ENCODE measurements around the gene TSC22D3. TPM values are rescaled to one million over a fixed set of nuclear protein-coding genes. Genes with fewer than 3 reads are reported as not detected.

The TSC22D3 gene
- total and polyA plus RNA-seq, 3 experiments from 2014 or later: 45.0 to 790 (median 47.3) TPM

DNA sequence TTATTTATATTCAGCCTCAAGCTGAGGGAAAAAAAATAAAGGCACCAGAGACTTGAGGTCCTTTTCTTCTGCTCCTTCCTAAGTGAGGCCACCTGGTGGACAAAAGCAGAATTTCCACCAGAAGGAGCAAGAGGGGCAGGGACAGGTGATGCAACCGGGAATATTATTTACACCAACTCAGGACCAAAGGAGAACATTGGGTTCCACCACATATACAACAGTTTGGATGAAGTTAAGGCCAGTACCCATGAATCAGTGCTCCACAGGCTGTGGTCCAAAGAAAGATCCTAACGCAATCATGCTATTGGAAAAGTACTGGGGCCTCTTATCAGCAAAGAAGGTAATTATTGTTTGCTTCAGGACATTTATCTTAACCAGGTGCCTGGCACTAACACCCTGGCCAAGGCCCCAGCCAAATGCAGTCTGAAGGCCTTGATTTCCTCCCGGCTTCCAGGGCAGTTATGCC, 57.4 kb downstream of the TSC22D3 start:
- H3K4me3 ChIP-seq (ENCODE audit: low read length): no peak overlapping the region
- peak overlapping the region; percentile 96 to 100 (median 98) for H3K27ac Mint-ChIP-seq

GRCh38 chrX:107716816-107717700, 58.5 kb downstream of the TSC22D3 start:
- H3K27ac Mint-ChIP-seq: peak overlapping the region; percentile 96 to 100 (median 98)
- H3K4me1 ChIP-seq (ENCODE audit: insufficient read depth, low read length): peaks cover 44% of the 10 kb centered on the region
- H3K27me3 ChIP-seq (ENCODE audit: insufficient read depth, low read length, poor library complexity, severe bottlenecking): no peaks in the 10 kb centered on the region
- peaks cover 15 to 40% (median 16%) of the 10 kb centered on the region in 3 donors for H3K36me3 Mint-ChIP-seq
- POLR2A ChIA-PET: interaction anchor here (0.7 to 10.5 kb wide), 9 partner anchors 24 to 302 kb away, joined by 3 to 330 read pairs (median 4); partner anchors contain the start of genes NCBP2L, PRPS1 and TSC22D3
- peak overlapping the region; percentile 92 to 100 (median 94) for H3K4me3 Mint-ChIP-seq
- peaks cover 24% of the 10 kb centered on the region for H3K36me3 ChIP-seq (ENCODE audit: insufficient read depth, low read length)
- peaks cover 48 to 56% (median 54%) of the 10 kb centered on the region in 3 donors for H3K4me1 Mint-ChIP-seq
- peak overlapping the region; percentile 77 for H3K4me3 ChIP-seq (ENCODE audit: low read length)
- H3K9me3 Mint-ChIP-seq: peaks cover 0 to 16% (median 4%) of the 10 kb centered on the region in 5 donors
- CTCF ChIA-PET: interaction anchor here (0.6 to 16.7 kb wide), 11 partner anchors 10 to 718 kb away, joined by 3 to 300 read pairs (median 6); partner anchors contain the start of genes NCBP2L, PRPS1 and TSC22D3
- no peaks in the 10 kb centered on the region for H3K9me3 ChIP-seq (ENCODE audit: low read length)
- DNase-seq: peak; percentile 78 to 96 (median 93)
- H3K27ac ChIP-seq (ENCODE audit: low read depth, low read length): peak overlapping the region; percentile 99
- peaks cover 0 to 44% of the 10 kb centered on the region in 2 donors for H3K27me3 Mint-ChIP-seq

More for the DNA sequence above, 57.4 kb downstream of the TSC22D3 start:
- H3K27me3 ChIP-seq (ENCODE audit: insufficient read depth, low read length, poor library complexity, severe bottlenecking): no peaks in the 10 kb centered on the region
- peaks cover 0 to 16% (median 4%) of the 10 kb centered on the region in 5 donors for H3K9me3 Mint-ChIP-seq
- H3K4me1 Mint-ChIP-seq: peaks cover 39 to 45% (median 44%) of the 10 kb centered on the region in 3 donors
- no peaks in the 10 kb centered on the region for H3K9me3 ChIP-seq (ENCODE audit: low read length)
- H3K4me3 Mint-ChIP-seq: peak overlapping the region; percentile 92 to 100 (median 94)
- DNase-seq: peak; percentile 45 to 82 (median 73)
- peaks cover 24% of the 10 kb centered on the region for H3K36me3 ChIP-seq (ENCODE audit: insufficient read depth, low read length)
- CTCF ChIA-PET: interaction anchor here (0.6 to 16.7 kb wide), 8 partner anchors 8 to 64 kb away, joined by 3 to 300 read pairs (median 24); partner anchors contain the start of genes NCBP2L and TSC22D3
- POLR2A ChIA-PET: interaction anchor here (1.0 to 10.5 kb wide), 4 partner anchors 23 to 90 kb away, joined by 3 to 330 read pairs (median 28); partner anchors contain the start of genes NCBP2L, PRPS1 and TSC22D3
- H3K27ac ChIP-seq (ENCODE audit: low read depth, low read length): peak overlapping the region; percentile 99
- peaks cover 0 to 36% of the 10 kb centered on the region in 2 donors for H3K27me3 Mint-ChIP-seq
- H3K36me3 Mint-ChIP-seq: peaks cover 15 to 33% (median 16%) of the 10 kb centered on the region in 3 donors
- peaks cover 33% of the 10 kb centered on the region for H3K4me1 ChIP-seq (ENCODE audit: insufficient read depth, low read length)

DNA sequence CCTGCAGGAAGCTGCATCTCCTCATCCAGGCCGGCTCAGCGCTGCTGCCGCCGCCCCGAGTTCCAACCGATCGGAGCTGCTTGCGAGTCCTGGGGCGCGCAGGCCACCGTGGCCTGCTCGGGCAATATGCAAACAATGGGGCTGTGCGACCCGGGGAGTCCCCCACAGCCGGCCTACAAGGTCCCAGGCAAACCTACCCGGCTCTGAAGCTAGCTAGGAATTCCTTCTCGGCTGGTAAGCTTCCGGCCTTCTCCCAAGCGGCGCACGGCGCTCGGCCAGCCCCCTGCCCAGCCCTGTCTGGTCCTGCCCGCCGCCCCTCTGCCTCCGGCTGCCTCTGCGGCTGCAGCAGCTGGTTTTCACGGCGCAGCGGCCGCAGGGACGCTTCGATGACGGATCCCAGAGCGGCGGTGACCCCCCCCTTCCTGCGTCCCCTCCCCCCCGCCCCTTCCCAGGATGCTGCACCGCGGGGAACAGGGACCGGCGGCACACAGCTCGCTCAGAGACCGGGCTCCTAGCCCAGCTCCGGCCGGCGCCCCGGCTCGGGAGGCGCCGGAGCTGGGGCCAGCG, 59.4 kb downstream of the TSC22D3 start:
- H3K27me3 Mint-ChIP-seq: peaks cover 0 to 43% of the 10 kb centered on the region in 2 donors
- Histone ChIP-seq H3K4me3 (ENCODE audit: low read length) (peak overlapping the region; percentile 85), H3K36me3 (ENCODE audit: insufficient read depth, low read length) (peaks cover 24% of the 10 kb centered on the region), H3K27me3 (ENCODE audit: insufficient read depth, low read length, poor library complexity, severe bottlenecking) (no peaks in the 10 kb centered on the region), H3K9me3 (ENCODE audit: low read length) (no peaks in the 10 kb centered on the region), H3K4me1 (ENCODE audit: insufficient read depth, low read length) (peaks cover 53% of the 10 kb centered on the region), H3K27ac (ENCODE audit: low read depth, low read length) (peak overlapping the region; percentile 99)
- ChIA-PET POLR2A (interaction anchor here (0.5 to 10.5 kb wide), 9 partner anchors 25 to 302 kb away, joined by 3 to 330 read pairs (median 4); partner anchors contain the start of genes NCBP2L and TSC22D3), CTCF (interaction anchor here (1.0 to 16.7 kb wide), 8 partner anchors 24 to 717 kb away, joined by 3 to 300 read pairs (median 24); partner anchors contain the start of genes NCBP2L, PRPS1 and TSC22D3)
- peak overlapping the region; percentile 92 to 100 (median 94) for H3K4me3 Mint-ChIP-seq
- peak in 4 of 5 donors; percentile 20 to 63 (median 40) for DNase-seq
- peaks cover 15 to 40% (median 16%) of the 10 kb centered on the region in 3 donors for H3K36me3 Mint-ChIP-seq
- peak overlapping the region; percentile 96 to 100 (median 99) for H3K27ac Mint-ChIP-seq
- peaks cover 0 to 16% (median 4%) of the 10 kb centered on the region in 5 donors for H3K9me3 Mint-ChIP-seq
- H3K4me1 Mint-ChIP-seq: peaks cover 56 to 65% (median 60%) of the 10 kb centered on the region in 3 donors

- peak overlapping the region; percentile 92 to 100 (median 94) for H3K4me3 Mint-ChIP-seq
- peaks cover 0 to 16% (median 4%) of the 10 kb centered on the region in 5 donors for H3K9me3 Mint-ChIP-seq
- H3K27ac Mint-ChIP-seq: peak overlapping the region; percentile 86 to 100 (median 99)
- peaks cover 0 to 43% of the 10 kb centered on the region in 2 donors for H3K27me3 Mint-ChIP-seq
- H3K36me3 ChIP-seq (ENCODE audit: insufficient read depth, low read length): peaks cover 24% of the 10 kb centered on the region
- CTCF ChIA-PET: interaction anchor here (1.3 to 16.7 kb wide), 6 partner anchors 25 to 716 kb away, joined by 3 to 300 read pairs (median 43); partner anchors contain the start of genes NCBP2L, PRPS1 and TSC22D3
- peak overlapping the region; percentile 85 for H3K4me3 ChIP-seq (ENCODE audit: low read length)
- DNase-seq: peak in 3 of 5 donors; percentile 36 to 49 (median 39)
- H3K27ac ChIP-seq (ENCODE audit: low read depth, low read length): peak overlapping the region; percentile 99
- peaks cover 59% of the 10 kb centered on the region for H3K4me1 ChIP-seq (ENCODE audit: insufficient read depth, low read length)
- POLR2A ChIA-PET: interaction anchor here (1.3 to 10.5 kb wide), 4 partner anchors 26 to 303 kb away, joined by 4 to 330 read pairs (median 19); partner anchors contain the start of gene TSC22D3
- peaks cover 15 to 40% (median 16%) of the 10 kb centered on the region in 3 donors for H3K36me3 Mint-ChIP-seq
- H3K27me3 ChIP-seq (ENCODE audit: insufficient read depth, low read length, poor library complexity, severe bottlenecking): no peaks in the 10 kb centered on the region
- H3K4me1 Mint-ChIP-seq: peaks cover 62 to 71% (median 67%) of the 10 kb centered on the region in 3 donors
- H3K9me3 ChIP-seq (ENCODE audit: low read length): no peaks in the 10 kb centered on the region
These were observed 60.1 kb downstream of the TSC22D3 start for GRCh38 chrX:107715331-107716117.

DNA sequence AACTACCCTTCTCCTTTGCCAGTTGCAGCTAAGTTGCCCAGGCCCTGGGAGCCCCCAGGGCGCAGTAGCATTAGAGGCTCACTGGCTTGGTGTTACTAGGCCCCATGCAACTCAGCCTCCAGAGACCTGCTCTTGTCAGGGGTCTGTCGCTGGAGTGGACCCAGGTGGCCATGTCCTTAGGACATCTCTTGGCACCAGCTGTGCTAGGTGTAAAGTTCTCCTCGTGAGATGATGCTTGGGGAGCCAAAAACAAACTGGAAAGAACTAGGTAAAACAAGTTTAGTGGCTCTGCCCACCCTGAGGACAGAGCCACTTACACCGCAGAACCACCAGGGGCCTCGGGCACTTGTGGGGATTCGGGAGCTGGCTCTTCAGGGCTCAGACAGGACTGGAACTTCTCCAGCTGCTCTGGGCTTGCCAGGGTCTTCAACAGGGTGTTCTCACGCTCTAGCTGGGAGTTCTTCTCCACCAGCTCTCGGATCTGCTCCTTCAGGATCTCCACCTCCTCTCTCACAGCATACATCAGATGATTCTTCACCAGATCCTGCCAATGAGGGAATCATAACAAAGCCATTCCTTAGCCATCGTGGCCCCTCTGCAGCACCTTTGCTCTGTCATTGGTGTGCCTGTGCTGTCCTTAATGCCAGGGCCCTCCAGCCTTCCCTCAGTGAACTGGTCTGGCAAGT, 61.2 kb downstream of the TSC22D3 start:
- peaks cover 0 to 43% of the 10 kb centered on the region in 2 donors for H3K27me3 Mint-ChIP-seq
- H3K4me1 ChIP-seq (ENCODE audit: insufficient read depth, low read length): peaks cover 64% of the 10 kb centered on the region
- H3K27ac Mint-ChIP-seq: peak overlapping the region; percentile 86 to 100 (median 99)
- peaks cover 0 to 16% (median 4%) of the 10 kb centered on the region in 5 donors for H3K9me3 Mint-ChIP-seq
- peak overlapping the region; percentile 85 for H3K4me3 ChIP-seq (ENCODE audit: low read length)
- peaks cover 70 to 82% (median 77%) of the 10 kb centered on the region in 3 donors for H3K4me1 Mint-ChIP-seq
- no peaks in the 10 kb centered on the region for H3K9me3 ChIP-seq (ENCODE audit: low read length)
- peaks cover 15 to 40% (median 16%) of the 10 kb centered on the region in 3 donors for H3K36me3 Mint-ChIP-seq
- ChIA-PET POLR2A (interaction anchor here (1.3 to 10.5 kb wide), 2 partner anchors 38 to 61 kb away, joined by 5 to 330 read pairs; partner anchors contain the start of gene TSC22D3), CTCF (interaction anchor here (1.2 to 16.7 kb wide), 5 partner anchors 26 to 62 kb away, joined by 5 to 300 read pairs (median 47); partner anchors contain the start of genes NCBP2L and TSC22D3)
- H3K4me3 Mint-ChIP-seq: peak overlapping the region; percentile 92 to 100 (median 94)
- peak in 3 of 5 donors; percentile 8 to 52 (median 46) for DNase-seq
- peak overlapping the region; percentile 99 for H3K27ac ChIP-seq (ENCODE audit: low read depth, low read length)
- H3K27me3 ChIP-seq (ENCODE audit: insufficient read depth, low read length, poor library complexity, severe bottlenecking): no peaks in the 10 kb centered on the region
- peaks cover 24% of the 10 kb centered on the region for H3K36me3 ChIP-seq (ENCODE audit: insufficient read depth, low read length)

DNA sequence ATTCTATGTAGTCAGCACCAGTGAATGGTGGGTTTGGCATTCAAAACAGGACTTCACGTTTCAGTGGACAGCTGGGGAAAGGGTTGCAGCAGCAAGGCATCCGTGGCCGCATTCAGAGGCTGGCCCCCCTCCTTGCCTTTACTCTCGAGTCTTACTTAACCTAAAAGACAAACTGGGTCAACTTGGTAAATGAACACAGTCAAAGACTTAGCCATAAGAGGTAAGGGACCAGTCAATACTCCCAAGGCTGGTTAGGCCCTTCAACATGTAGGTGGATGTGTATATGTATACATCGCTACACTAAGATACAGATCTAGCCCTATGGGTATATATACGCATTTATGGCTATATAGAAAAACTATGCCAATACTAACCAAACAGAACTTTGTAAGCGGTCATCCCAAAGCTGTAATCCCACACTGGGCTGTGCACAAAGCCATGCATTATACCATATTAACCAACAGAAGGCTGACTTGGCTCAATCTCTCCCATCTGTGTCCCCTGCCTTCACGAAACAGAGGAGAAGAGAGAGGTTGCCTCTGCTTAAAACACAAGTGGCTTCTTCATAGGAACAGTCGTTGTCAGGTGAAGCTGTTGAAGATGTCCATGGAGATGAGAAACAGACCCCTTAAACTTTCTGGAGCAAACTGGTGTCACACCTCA, 61.9 kb downstream of the TSC22D3 start:
- H3K27ac Mint-ChIP-seq: peak overlapping the region; percentile 80 to 100 (median 99)
- CTCF ChIA-PET: interaction anchor here (1.2 to 16.7 kb wide), 4 partner anchors 29 to 62 kb away, joined by 3 to 300 read pairs (median 22); partner anchors contain the start of genes NCBP2L and TSC22D3
- peaks cover 0 to 45% of the 10 kb centered on the region in 2 donors for H3K27me3 Mint-ChIP-seq
- H3K36me3 Mint-ChIP-seq: peaks cover 16 to 40% (median 18%) of the 10 kb centered on the region in 3 donors
- peaks cover 76 to 88% (median 80%) of the 10 kb centered on the region in 3 donors for H3K4me1 Mint-ChIP-seq
- H3K9me3 Mint-ChIP-seq: peaks cover 0 to 16% (median 4%) of the 10 kb centered on the region in 5 donors
- H3K4me1 ChIP-seq (ENCODE audit: insufficient read depth, low read length): peaks cover 64% of the 10 kb centered on the region
- H3K27ac ChIP-seq (ENCODE audit: low read depth, low read length): peak overlapping the region; percentile 99
- peak overlapping the region; percentile 85 for H3K4me3 ChIP-seq (ENCODE audit: low read length)
- H3K27me3 ChIP-seq (ENCODE audit: insufficient read depth, low read length, poor library complexity, severe bottlenecking): no peaks in the 10 kb centered on the region
- H3K4me3 Mint-ChIP-seq: peak overlapping the region; percentile 92 to 100 (median 94)
- H3K9me3 ChIP-seq (ENCODE audit: low read length): no peaks in the 10 kb centered on the region
- DNase-seq: peak in 4 of 5 donors; percentile 9 to 62 (median 55)
- POLR2A ChIA-PET: interaction anchor here (10.5 kb wide), 1 partner anchor 37 kb away, joined by 330 read pairs; no protein-coding TSS in a partner anchor
- H3K36me3 ChIP-seq (ENCODE audit: insufficient read depth, low read length): peaks cover 24% of the 10 kb centered on the region

All from CD8-positive, alpha-beta memory T cell (primary cell).